ENCODE measurements around the gene KBTBD13. TPM values are rescaled to one million over a fixed set of nuclear protein-coding genes. Genes with fewer than 3 reads are reported as not detected.

The KBTBD13 gene
- total RNA-seq, 1 donor = not detected

DNA sequence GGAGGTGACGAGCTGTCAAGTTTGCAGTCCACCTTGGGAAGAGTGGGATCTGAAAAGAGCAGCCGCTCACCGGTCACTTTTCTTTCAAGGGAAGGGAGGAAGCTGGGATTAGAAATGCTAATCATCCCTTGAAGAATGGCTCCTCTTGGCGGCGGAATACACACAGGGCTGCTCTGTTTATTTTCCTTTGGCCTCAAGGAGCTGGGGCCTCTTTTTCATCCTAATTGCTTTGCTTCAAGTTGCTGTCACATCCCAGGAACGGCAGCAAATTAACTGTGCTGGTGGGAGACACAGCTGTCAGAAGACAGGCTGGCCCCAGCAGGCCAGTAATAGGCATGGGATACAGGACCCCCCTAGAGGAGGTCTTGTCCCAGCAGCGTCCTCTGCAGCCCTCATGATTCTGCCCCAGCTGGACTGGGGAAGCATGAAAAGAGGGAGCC is 6.7 kb downstream of the KBTBD13 start:
- no peak overlapping the region for H3K4me3 ChIP-seq (ENCODE audit: low read depth, low read length)
- peak; percentile 44 for DNase-seq (ENCODE audit: low read depth)
- TF ChIP-seq, protein P1, sequence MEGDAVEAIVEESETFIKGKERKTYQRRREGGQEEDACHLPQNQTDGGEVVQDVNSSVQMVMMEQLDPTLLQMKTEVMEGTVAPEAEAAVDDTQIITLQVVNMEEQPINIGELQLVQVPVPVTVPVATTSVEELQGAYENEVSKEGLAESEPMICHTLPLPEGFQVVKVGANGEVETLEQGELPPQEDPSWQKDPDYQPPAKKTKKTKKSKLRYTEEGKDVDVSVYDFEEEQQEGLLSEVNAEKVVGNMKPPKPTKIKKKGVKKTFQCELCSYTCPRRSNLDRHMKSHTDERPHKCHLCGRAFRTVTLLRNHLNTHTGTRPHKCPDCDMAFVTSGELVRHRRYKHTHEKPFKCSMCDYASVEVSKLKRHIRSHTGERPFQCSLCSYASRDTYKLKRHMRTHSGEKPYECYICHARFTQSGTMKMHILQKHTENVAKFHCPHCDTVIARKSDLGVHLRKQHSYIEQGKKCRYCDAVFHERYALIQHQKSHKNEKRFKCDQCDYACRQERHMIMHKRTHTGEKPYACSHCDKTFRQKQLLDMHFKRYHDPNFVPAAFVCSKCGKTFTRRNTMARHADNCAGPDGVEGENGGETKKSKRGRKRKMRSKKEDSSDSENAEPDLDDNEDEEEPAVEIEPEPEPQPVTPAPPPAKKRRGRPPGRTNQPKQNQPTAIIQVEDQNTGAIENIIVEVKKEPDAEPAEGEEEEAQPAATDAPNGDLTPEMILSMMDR (IDR thresholded peaks at IDR 0.05; ENCODE audit: insufficient read depth, low read depth, low read length) = peak; percentile 39

DNA sequence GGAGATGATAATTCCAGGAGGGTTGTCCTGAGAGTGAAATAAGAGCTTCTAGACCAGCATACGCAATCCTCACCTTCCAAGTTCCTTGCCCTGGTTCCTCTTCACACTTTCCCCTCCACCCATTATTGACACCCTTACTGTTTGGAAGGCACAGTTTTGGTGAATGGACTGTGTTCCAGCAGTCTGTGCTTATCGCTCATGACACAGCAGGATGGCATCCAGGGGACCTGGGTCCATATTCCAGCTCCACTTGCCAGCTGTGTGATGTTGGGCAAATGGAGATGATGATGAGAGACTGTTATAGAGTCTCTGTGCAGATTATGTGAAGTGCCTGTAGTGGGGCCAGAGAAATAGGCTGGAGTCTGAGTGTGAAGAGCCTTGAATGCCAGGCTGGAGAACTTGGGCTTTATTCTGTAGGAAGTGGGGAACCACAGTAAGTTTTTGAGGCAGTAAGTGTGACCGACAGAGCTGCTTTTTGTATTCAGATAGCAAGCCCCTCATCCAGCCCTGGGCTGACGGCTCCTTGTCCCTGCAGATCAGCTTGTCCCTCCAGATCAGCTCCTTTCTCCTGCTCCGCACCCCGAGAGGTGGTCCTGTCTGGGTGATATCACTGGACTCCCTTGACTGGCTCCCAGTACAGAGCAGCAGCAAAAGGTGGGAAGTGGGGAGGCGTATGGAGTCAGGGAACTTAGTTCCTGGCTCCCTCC is 8.1 kb downstream of the KBTBD13 start:
- no peak overlapping the region for H3K4me3 ChIP-seq (ENCODE audit: low read depth, low read length)
- no peak for DNase-seq (ENCODE audit: low read depth)
- TF ChIP-seq, protein P1 (IDR thresholded peaks at IDR 0.05; ENCODE audit: insufficient read depth, low read depth, low read length) = no peak

DNA sequence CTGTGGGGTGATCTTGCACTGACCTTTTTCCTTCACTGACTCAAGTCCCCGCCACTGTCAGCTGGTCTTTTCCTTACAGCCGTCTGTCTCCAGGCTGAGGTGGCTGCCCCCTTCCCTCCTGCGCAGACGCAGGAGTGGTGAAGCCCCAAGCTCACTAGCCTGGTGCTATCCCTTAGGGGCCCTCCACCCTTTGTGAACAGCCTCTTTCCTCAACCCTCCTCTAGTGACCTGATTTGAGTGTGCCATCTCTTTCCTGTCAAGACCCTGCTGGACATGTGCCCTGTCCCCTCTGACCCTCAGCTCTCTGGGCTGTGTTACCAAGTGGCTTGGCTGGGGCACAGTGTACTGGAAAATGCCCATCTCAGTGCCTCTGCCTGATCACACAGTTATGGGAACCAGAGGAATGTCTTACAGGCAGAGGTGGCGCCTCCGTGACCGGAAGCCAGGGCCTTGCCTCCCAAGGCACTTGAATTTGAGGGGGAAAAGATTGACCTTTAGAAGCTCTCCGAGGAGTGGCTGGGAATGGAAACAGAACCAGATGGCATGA is 8.7 kb downstream of the KBTBD13 start:
- DNase-seq (ENCODE audit: low read depth) = no peak
- H3K4me3 ChIP-seq (ENCODE audit: low read depth, low read length) = no peak overlapping the region
- TF ChIP-seq, protein P1 (IDR thresholded peaks at IDR 0.05; ENCODE audit: insufficient read depth, low read depth, low read length) = no peak

DNA sequence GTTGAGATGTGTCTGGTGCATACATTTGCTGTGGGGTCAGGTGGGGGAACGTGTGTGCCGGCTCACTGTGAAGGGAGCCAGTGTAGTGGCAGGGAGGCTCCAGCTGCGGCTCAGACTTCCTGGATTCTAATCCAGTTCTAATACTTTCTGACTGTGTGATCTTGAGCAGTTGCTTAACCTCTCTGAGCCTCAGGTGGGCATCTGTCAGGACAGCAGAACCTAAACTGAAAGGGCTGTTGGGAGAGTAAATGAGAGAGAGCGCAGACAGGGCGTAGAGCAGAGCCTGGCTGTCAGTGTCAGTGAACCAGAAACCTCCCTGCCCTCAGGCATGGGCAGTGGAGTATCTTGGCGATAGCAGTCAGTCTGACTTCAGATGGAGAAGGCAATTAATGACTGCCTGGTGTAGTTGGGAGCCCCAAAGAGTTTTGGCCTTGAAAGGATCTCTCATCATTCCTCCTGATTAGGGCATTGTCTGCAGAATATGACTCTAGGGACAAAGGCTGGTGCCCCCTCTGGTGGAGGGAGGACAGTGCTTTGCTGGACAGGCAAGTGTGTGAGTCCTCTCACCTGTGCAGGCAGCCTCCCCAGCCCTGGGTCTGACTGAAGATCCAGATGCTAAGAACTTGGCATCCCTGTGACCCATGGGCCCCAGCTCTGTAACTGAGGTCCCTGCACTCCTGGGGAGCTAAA is 9.6 kb downstream of the KBTBD13 start:
- TF ChIP-seq, protein P1 (IDR thresholded peaks at IDR 0.05; ENCODE audit: insufficient read depth, low read depth, low read length) = peak; percentile 49
- H3K4me3 ChIP-seq (ENCODE audit: low read depth, low read length) = no peak overlapping the region
- no peak for DNase-seq (ENCODE audit: low read depth)

DNA sequence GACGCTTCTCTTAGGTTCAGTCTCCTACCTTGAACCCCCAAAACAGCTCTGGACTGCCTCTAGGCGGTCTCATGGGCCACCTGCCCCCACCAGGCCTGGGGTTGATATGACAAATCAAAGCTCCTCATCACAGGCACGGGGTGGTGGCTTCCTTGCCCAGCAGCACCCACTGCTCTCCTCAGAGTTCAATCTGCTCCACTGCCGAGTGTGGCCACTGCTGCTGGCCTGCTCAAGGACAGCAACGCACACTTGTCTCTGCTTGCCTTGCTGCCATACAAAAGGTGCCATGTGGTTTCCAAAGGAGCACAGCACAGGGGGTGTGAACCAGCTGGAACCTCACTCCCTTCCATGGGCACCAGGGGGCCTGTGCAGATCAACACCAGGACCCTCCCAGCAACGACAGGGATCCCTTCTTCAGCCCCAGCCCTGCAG is 10.2 kb downstream of the KBTBD13 start:
- H3K4me3 ChIP-seq (ENCODE audit: low read depth, low read length) = no peak overlapping the region
- TF ChIP-seq, protein P1 (IDR thresholded peaks at IDR 0.05; ENCODE audit: insufficient read depth, low read depth, low read length) = peak; percentile 31
- no peak for DNase-seq (ENCODE audit: low read depth)

DNA sequence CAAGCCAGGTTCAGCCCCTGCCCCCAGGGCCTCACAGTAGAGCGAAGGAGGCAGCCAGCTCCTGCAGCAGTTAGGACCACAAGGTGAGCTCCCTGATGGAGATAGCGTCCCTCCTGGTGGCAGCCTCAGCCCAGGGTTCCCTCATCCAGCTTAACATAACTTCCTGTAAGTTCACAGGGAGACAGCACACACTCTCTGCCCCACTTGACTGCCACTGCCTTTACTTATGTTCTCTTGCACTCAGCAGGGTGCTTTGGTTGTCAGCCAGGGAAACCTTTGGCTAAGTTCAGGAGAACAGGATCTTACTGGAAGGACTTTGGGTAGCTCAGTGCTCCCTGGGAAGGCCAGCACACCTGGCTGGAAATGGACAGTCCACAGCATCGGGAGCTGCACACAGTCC is 10.9 kb downstream of the KBTBD13 start:
- DNase-seq (ENCODE audit: low read depth) = no peak
- H3K4me3 ChIP-seq (ENCODE audit: low read depth, low read length) = no peak overlapping the region
- TF ChIP-seq, protein P1 (IDR thresholded peaks at IDR 0.05; ENCODE audit: insufficient read depth, low read depth, low read length) = no peak
